KMS-11 (cell line): ENCODE results near the gene VAMP1.

Experiments
- H2AFZ ChIP-seq: fragments of 200-600 bp; sonication (generic); 2 replicates; pipeline ENCODE4 v1.6.1; 2016; ENCODE audit warnings: antibody characterized with exemption, mixed run types, low read depth
- H3K27ac ChIP-seq: fragments of 200-600 bp; sonication (generic); 2 replicates; pipeline ENCODE4 v1.6.1; 2016; ENCODE audit warnings: mild to moderate bottlenecking, mixed run types
- H3K27me3 ChIP-seq: fragments of 200-600 bp; sonication (generic); 2 replicates; pipeline ENCODE4 v1.6.1; 2017; ENCODE audit warnings: mild to moderate bottlenecking, low read depth, mixed run types, moderate library complexity; ENCODE audit not compliant: insufficient read depth
- H3K36me3 ChIP-seq: fragments of 200-600 bp; sonication (generic); 2 replicates; pipeline ENCODE4 v1.6.1; 2017; ENCODE audit warnings: mild to moderate bottlenecking, mixed run types; ENCODE audit not compliant: insufficient read depth
- H3K4me1 ChIP-seq: fragments of 200-600 bp; sonication (generic); 2 replicates; pipeline ENCODE4 v1.6.1; 2016; ENCODE audit warnings: mild to moderate bottlenecking, low read depth, mixed run types; ENCODE audit not compliant: poor library complexity, severe bottlenecking
- H3K4me2 ChIP-seq: fragments of 200-600 bp; sonication (generic); 2 replicates; pipeline ENCODE4 v1.7.0; 2016; ENCODE audit warnings: mild to moderate bottlenecking, mixed run types
- H3K4me3 ChIP-seq: fragments of 200-600 bp; sonication (generic); IDR thresholded peaks from 2 replicates; pipeline ENCODE4 v1.6.1; 2017; ENCODE audit warnings: low read depth, low read length, mixed read lengths; ENCODE audit not compliant: insufficient read depth
- H3K79me2 ChIP-seq: fragments of 200-600 bp; sonication (generic); 2 replicates; pipeline ENCODE4 v1.6.1; 2016; ENCODE audit warnings: low read depth, mixed run types; ENCODE audit not compliant: insufficient read depth
- H3K9ac ChIP-seq: fragments of 200-600 bp; sonication (generic); 2 replicates; pipeline ENCODE4 v1.6.1; 2016; ENCODE audit warnings: mild to moderate bottlenecking, mixed run types
- H4K20me1 ChIP-seq: fragments of 200-600 bp; sonication (generic); 2 replicates; pipeline ENCODE4 v1.6.1; 2016; ENCODE audit warnings: mild to moderate bottlenecking, mixed run types; ENCODE audit not compliant: insufficient read depth
- CTCF ChIP-seq: fragments of 200-600 bp; sonication (generic); conservative IDR thresholded peaks from 2 replicates; pipeline ENCODE4 v1.6.1; 2017; ENCODE audit warnings: low read depth, mild to moderate bottlenecking, antibody characterized with exemption, low read length, moderate library complexity, mixed read lengths

The VAMP1 gene

GRCh38 chr12:6444704-6445688, 25.5 kb downstream of the VAMP1 start, which contains the start of gene CD27:
Gene CD27, plus strand, starts transcription at chr12:6444955. Its CDS starts 141 bp downstream, at chr12:6445096.
- Histone ChIP-seq H3K27me3 (no peaks in the 10 kb centered on the region), H3K4me3 (no peak within 1 kb of the TSS), H3K36me3 (no peaks in the 10 kb centered on the region), H4K20me1 (no peaks in the 10 kb centered on the region), H3K4me2 (peak within 1 kb of the TSS; percentile 51; the same call in 1 of the 2 replicates), H3K27ac (peak within 1 kb of the TSS; percentile 80), H3K4me1 (peaks cover 50% of the 10 kb centered on the region), H2AFZ (no peak within 1 kb of the TSS), H3K79me2 (no peaks in the 10 kb centered on the region), H3K9ac (peak within 1 kb of the TSS; percentile 22; the same call in 1 of the 2 replicates)
- no peak for TF ChIP-seq CTCF

GRCh38 chr12:6444031-6444430, 26.4 kb downstream of the VAMP1 start:
- Histone ChIP-seq H3K27ac (no peak overlapping the region), H3K4me3 (no peak overlapping the region), H3K9ac (no peak overlapping the region)

DNA sequence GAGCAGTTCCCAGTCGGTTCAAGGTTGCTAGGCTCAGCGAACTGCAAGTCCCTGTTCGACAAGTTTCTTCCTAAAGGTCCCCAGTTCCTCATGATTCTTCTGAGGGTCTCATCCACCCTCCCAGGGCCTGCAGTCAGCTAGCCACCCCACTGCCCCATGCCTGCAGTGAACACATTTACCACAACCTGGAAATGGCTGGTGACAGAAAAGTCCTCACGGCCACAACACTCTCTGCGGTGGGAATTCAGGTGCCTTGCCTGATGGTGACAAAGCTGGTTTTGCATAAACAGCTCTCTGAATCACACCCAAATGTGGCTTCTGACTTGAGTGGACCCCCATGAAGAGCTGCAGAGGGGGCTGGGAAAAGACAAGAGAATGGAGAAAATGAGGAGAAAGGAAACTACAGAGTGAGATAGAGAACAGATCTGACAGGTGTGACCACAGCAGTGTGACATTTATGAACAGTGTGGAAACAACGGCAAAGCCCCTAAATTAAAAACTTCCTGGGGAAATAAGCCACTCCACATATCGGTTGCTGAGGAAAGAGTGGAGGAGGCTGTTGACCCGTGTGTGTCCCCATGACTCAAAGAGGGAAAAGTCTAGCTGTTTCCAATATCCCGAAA, 27.0 kb downstream of the VAMP1 start:
- Histone ChIP-seq H3K36me3 (no peaks in the 10 kb centered on the region), H3K4me1 (peaks cover 58% of the 10 kb centered on the region), H3K9ac (no peak overlapping the region), H2AFZ (no peak overlapping the region), H3K4me3 (no peak overlapping the region), H3K27me3 (no peaks in the 10 kb centered on the region), H3K27ac (no peak overlapping the region), H4K20me1 (no peaks in the 10 kb centered on the region), H3K4me2 (no peak overlapping the region), H3K79me2 (no peaks in the 10 kb centered on the region)
- TF ChIP-seq CTCF: no peak

More at GRCh38 chr12:6444031-6444430, 26.4 kb downstream of the VAMP1 start:
- no peak overlapping the region for H2AFZ ChIP-seq
- no peak for TF ChIP-seq CTCF
- no peaks in the 10 kb centered on the region for H3K27me3 ChIP-seq
- no peaks in the 10 kb centered on the region for H3K79me2 ChIP-seq
- no peak overlapping the region for H3K4me2 ChIP-seq
- peaks cover 53% of the 10 kb centered on the region for H3K4me1 ChIP-seq
- H4K20me1 ChIP-seq: no peaks in the 10 kb centered on the region
- no peaks in the 10 kb centered on the region for H3K36me3 ChIP-seq

GRCh38 chr12:6442836-6443235, 27.6 kb downstream of the VAMP1 start:
- Histone ChIP-seq H3K36me3 (no peaks in the 10 kb centered on the region), H2AFZ (no peak overlapping the region), H4K20me1 (no peaks in the 10 kb centered on the region), H3K27ac (no peak overlapping the region), H3K4me3 (no peak overlapping the region), H3K4me1 (peaks cover 60% of the 10 kb centered on the region), H3K27me3 (no peaks in the 10 kb centered on the region), H3K79me2 (no peaks in the 10 kb centered on the region), H3K4me2 (no peak overlapping the region), H3K9ac (no peak overlapping the region)
- TF ChIP-seq CTCF: no peak
